GM21381 (cell line): ENCODE measurements around the gene PPP3R1.
"Not testable (repeated sequence)": the region's sequence is repeated elsewhere in the genome, so short reads cannot be mapped to it uniquely, and the experiment has no call there.

Source experiments
- ATAC-seq: cut with Tn5 transposase; IDR thresholded peaks from one replicate; pipeline ENCODE4 v1.9.1; 2021; ENCODE audit warnings: mild to moderate bottlenecking, moderate library complexity; ENCODE audit not compliant: unreplicated experiment

The PPP3R1 gene

GRCh38 chr2:68190991-68191731, 61.2 kb downstream of the PPP3R1 start:
- ATAC-seq: no peak

- ATAC-seq: no peak
Observed at GRCh38 chr2:68189991-68190784, 62.1 kb downstream of the PPP3R1 start.

GRCh38 chr2:68188831-68189230, 63.5 kb downstream of the PPP3R1 start:
- peak; percentile 46 for ATAC-seq

GRCh38 chr2:68187329-68187728, 65.0 kb downstream of the PPP3R1 start:
- ATAC-seq: no peak

GRCh38 chr2:68185541-68186164, 66.7 kb downstream of the PPP3R1 start:
- no peak for ATAC-seq

GRCh38 chr2:68182902-68183301, 69.4 kb downstream of the PPP3R1 start:
- ATAC-seq: no peak

GRCh38 chr2:68178954-68179627, 73.2 kb downstream of the PPP3R1 start:
- no peak for ATAC-seq

GRCh38 chr2:68178432-68178831, 73.9 kb downstream of the PPP3R1 start:
- no peak for ATAC-seq

- no peak for ATAC-seq
Observed at GRCh38 chr2:68177541-68177940, 74.8 kb downstream of the PPP3R1 start.

GRCh38 chr2:68176657-68177056, 75.7 kb downstream of the PPP3R1 start:
- no peak for ATAC-seq

GRCh38 chr2:68175210-68175609, 77.1 kb downstream of the PPP3R1 start:
- not testable (repeated sequence) for ATAC-seq

GRCh38 chr2:68172990-68173700, 79.2 kb downstream of the PPP3R1 start:
- ATAC-seq: no peak

GRCh38 chr2:68172521-68172920, 79.8 kb downstream of the PPP3R1 start:
- no peak for ATAC-seq

GRCh38 chr2:68171684-68172083, 80.6 kb downstream of the PPP3R1 start:
- no peak for ATAC-seq

GRCh38 chr2:68171146-68171545, 81.2 kb downstream of the PPP3R1 start:
- ATAC-seq: no peak

GRCh38 chr2:68169308-68169707, 83.0 kb downstream of the PPP3R1 start:
- ATAC-seq: no peak

GRCh38 chr2:68167186-68167585, 85.1 kb downstream of the PPP3R1 start:
- no peak for ATAC-seq

GRCh38 chr2:68163641-68164040, 88.7 kb downstream of the PPP3R1 start:
- no peak for ATAC-seq

- no peak for ATAC-seq
Observed at GRCh38 chr2:68158134-68158447, 94.2 kb downstream of the PPP3R1 start.

- peak; percentile 83 for ATAC-seq
Observed at GRCh38 chr2:68157402-68158133, 94.8 kb downstream of the PPP3R1 start, which contains the start of gene PNO1. TSS of gene PNO1 (plus strand) at chr2:68157888. CDS start at chr2:68157935, 47 bp downstream.
